Measurements from ENCODE around the gene GPR61.

DNA sequence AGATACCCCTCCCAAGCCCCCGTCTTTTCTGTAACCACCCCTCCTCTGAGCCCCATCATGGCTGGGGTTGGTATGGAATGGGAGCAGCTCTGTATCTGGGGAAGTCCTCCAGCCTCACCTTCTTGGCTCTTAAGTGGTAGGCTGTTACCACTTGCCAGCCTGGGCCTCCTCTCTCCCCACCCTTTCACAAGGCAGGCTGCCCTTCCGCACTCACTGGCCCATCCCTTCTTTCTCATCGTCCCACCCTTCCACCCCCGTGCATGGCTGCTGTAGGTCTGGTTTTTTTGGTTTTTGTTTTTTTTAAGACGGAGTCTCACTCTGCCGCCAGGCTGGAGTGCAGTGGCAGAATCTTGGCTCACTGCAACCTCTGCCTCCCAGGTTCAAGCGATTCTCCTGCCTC, 40.6 kb upstream of the GPR61 start:
- TF ChIP-seq SMAD3 (CRISPR knock-in tag; conservative IDR thresholded peaks at IDR 0.05) (no peak), NFATC3 (IDR thresholded peaks at IDR 0.05) (no peak), FIP1L1 (IDR thresholded peaks at IDR 0.05; ENCODE audit: low read depth, low read length, poor library complexity, severe bottlenecking) (no peak), CBX3 (IDR thresholded peaks at IDR 0.05; ENCODE audit: borderline replicate concordance in 1 of 2, low read length in 2 of 2) (no peak), SREBF2 (CRISPR knock-in tag; IDR thresholded peaks at IDR 0.05) (no peak), ZNF274 (IDR thresholded peaks at IDR 0.05; ENCODE audit: borderline replicate concordance, low read depth, low read length) (no peak), SIN3A (IDR thresholded peaks at IDR 0.05; ENCODE audit: borderline replicate concordance in 2 of 2, control insufficient read depth in 1 of 2, low read depth in 2 of 2, low read length in 2 of 2) (no peak), ELF1 (tag; IDR thresholded peaks at IDR 0.05) (no peak), DPF2 (IDR thresholded peaks at IDR 0.05) (no peak), POLR2A (conservative IDR thresholded peaks at IDR 0.05) (no peak)
- TF ChIP-seq, protein P1, sequence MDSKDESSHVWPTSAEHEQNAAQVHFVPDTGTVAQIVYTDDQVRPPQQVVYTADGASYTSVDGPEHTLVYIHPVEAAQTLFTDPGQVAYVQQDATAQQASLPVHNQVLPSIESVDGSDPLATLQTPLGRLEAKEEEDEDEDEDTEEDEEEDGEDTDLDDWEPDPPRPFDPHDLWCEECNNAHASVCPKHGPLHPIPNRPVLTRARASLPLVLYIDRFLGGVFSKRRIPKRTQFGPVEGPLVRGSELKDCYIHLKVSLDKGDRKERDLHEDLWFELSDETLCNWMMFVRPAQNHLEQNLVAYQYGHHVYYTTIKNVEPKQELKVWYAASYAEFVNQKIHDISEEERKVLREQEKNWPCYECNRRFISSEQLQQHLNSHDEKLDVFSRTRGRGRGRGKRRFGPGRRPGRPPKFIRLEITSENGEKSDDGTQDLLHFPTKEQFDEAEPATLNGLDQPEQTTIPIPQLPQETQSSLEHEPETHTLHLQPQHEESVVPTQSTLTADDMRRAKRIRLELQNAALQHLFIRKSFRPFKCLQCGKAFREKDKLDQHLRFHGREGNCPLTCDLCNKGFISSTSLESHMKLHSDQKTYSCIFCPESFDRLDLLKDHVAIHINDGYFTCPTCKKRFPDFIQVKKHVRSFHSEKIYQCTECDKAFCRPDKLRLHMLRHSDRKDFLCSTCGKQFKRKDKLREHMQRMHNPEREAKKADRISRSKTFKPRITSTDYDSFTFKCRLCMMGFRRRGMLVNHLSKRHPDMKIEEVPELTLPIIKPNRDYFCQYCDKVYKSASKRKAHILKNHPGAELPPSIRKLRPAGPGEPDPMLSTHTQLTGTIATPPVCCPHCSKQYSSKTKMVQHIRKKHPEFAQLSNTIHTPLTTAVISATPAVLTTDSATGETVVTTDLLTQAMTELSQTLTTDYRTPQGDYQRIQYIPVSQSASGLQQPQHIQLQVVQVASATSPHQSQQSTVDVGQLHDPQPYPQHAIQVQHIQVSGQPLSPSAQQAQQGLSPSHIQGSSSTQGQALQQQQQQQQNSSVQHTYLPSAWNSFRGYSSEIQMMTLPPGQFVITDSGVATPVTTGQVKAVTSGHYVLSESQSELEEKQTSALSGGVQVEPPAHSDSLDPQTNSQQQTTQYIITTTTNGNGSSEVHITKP (IDR thresholded peaks at IDR 0.05; ENCODE audit: partially characterized antibody), result no peak
- TF ChIP-seq, protein P2, sequence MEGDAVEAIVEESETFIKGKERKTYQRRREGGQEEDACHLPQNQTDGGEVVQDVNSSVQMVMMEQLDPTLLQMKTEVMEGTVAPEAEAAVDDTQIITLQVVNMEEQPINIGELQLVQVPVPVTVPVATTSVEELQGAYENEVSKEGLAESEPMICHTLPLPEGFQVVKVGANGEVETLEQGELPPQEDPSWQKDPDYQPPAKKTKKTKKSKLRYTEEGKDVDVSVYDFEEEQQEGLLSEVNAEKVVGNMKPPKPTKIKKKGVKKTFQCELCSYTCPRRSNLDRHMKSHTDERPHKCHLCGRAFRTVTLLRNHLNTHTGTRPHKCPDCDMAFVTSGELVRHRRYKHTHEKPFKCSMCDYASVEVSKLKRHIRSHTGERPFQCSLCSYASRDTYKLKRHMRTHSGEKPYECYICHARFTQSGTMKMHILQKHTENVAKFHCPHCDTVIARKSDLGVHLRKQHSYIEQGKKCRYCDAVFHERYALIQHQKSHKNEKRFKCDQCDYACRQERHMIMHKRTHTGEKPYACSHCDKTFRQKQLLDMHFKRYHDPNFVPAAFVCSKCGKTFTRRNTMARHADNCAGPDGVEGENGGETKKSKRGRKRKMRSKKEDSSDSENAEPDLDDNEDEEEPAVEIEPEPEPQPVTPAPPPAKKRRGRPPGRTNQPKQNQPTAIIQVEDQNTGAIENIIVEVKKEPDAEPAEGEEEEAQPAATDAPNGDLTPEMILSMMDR (IDR thresholded peaks at IDR 0.05 in 2 of 3, conservative IDR thresholded peaks at IDR 0.05 in 1 of 3; ENCODE audit: insufficient read depth in 2 of 3, low read depth in 1 of 3, low read length in 3 of 3), result no peak
- TF ChIP-seq, protein P3, sequence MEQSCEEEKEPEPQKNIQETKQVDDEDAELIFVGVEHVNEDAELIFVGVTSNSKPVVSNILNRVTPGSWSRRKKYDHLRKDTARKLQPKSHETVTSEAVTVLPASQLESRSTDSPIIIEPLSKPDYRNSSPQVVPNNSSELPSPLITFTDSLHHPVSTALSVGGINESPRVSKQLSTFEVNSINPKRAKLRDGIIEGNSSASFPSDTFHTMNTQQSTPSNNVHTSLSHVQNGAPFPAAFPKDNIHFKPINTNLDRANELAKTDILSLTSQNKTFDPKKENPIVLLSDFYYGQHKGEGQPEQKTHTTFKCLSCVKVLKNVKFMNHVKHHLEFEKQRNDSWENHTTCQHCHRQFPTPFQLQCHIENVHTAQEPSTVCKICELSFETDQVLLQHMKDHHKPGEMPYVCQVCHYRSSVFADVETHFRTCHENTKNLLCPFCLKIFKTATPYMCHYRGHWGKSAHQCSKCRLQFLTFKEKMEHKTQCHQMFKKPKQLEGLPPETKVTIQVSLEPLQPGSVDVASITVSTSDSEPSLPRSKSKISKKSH (CRISPR knock-in tag; IDR thresholded peaks at IDR 0.05), result no peak
- TF ChIP-seq, protein P4, sequence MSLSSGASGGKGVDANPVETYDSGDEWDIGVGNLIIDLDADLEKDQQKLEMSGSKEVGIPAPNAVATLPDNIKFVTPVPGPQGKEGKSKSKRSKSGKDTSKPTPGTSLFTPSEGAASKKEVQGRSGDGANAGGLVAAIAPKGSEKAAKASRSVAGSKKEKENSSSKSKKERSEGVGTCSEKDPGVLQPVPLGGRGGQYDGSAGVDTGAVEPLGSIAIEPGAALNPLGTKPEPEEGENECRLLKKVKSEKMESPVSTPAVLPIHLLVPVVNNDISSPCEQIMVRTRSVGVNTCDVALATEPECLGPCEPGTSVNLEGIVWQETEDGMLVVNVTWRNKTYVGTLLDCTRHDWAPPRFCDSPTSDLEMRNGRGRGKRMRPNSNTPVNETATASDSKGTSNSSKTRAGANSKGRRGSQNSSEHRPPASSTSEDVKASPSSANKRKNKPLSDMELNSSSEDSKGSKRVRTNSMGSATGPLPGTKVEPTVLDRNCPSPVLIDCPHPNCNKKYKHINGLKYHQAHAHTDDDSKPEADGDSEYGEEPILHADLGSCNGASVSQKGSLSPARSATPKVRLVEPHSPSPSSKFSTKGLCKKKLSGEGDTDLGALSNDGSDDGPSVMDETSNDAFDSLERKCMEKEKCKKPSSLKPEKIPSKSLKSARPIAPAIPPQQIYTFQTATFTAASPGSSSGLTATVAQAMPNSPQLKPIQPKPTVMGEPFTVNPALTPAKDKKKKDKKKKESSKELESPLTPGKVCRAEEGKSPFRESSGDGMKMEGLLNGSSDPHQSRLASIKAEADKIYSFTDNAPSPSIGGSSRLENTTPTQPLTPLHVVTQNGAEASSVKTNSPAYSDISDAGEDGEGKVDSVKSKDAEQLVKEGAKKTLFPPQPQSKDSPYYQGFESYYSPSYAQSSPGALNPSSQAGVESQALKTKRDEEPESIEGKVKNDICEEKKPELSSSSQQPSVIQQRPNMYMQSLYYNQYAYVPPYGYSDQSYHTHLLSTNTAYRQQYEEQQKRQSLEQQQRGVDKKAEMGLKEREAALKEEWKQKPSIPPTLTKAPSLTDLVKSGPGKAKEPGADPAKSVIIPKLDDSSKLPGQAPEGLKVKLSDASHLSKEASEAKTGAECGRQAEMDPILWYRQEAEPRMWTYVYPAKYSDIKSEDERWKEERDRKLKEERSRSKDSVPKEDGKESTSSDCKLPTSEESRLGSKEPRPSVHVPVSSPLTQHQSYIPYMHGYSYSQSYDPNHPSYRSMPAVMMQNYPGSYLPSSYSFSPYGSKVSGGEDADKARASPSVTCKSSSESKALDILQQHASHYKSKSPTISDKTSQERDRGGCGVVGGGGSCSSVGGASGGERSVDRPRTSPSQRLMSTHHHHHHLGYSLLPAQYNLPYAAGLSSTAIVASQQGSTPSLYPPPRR (CRISPR knock-in tag; IDR thresholded peaks at IDR 0.05; ENCODE audit: borderline replicate concordance), result no peak

Data from K562 (cell line).